ENCODE results near the gene CBLL2.
"Not testable (repeated sequence)": the region's sequence is repeated elsewhere in the genome, so short reads cannot be mapped to it uniquely, and the experiment has no call there.

Gene CBLL2, protein sequence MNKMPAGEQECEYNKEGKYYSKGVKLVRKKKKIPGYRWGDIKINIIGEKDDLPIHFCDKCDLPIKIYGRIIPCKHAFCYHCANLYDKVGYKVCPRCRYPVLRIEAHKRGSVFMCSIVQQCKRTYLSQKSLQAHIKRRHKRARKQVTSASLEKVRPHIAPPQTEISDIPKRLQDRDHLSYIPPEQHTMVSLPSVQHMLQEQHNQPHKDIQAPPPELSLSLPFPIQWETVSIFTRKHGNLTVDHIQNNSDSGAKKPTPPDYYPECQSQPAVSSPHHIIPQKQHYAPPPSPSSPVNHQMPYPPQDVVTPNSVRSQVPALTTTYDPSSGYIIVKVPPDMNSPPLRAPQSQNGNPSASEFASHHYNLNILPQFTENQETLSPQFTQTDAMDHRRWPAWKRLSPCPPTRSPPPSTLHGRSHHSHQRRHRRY

GRCh38 chrX:22272613-22273012 is at the start of gene CBLL2:
CBLL2 (plus strand) TSS chrX:22272913; CDS start chrX:22272992, 79 bp downstream.
- no peak for DNase-seq

DNA sequence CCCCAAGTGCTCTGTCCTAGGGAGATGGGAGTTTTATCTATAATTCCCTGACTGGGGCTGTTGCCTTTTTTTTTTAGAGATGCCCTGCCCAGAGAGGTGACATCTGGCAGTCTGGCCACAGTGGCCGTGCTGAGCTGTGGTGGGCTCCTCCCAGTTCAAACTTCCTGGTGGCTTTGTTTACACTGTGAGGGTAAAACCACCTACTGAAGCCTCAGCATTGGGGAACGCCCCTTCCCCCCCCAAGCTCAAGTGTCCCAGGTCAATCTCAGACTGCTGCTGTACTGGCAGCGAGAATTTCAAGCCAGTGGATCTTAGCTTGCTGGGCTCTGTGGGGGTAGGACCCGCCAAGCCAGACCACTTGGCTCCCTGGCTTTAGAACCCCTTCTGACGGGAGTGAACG is 38.3 kb upstream of the CBLL2 start:
- no peak for DNase-seq

DNA sequence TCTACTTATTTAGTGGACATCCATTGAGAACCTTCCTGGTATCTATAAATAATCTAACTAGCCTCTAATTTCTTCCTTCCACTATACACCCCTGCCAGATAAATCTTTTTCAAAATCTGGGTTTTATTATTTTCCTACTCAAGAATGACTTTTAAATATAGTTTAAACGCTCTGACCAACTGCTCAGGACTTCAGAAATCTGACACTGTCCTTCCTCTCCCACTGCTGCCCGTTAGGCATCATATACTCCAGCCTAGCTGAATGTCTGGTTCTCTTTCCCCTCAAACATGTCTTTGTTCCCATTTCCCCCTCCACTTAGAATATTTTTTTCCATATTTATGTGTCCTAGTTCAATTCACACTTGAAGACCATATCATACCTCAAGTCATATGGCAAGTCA is 35.2 kb upstream of the CBLL2 start:
- DNase-seq: no peak

- DNase-seq: no peak
Measured at GRCh38 chrX:22246620-22247019, 26.1 kb upstream of the CBLL2 start.

- DNase-seq: no peak
Measured at GRCh38 chrX:22247169-22247568, 25.5 kb upstream of the CBLL2 start.

GRCh38 chrX:22248401-22248800 is 24.3 kb upstream of the CBLL2 start:
- DNase-seq: no peak

- DNase-seq: no peak
Measured at GRCh38 chrX:22249371-22249770, 23.3 kb upstream of the CBLL2 start.

GRCh38 chrX:22268706-22269105 is 4.0 kb upstream of the CBLL2 start:
- DNase-seq: no peak

DNA sequence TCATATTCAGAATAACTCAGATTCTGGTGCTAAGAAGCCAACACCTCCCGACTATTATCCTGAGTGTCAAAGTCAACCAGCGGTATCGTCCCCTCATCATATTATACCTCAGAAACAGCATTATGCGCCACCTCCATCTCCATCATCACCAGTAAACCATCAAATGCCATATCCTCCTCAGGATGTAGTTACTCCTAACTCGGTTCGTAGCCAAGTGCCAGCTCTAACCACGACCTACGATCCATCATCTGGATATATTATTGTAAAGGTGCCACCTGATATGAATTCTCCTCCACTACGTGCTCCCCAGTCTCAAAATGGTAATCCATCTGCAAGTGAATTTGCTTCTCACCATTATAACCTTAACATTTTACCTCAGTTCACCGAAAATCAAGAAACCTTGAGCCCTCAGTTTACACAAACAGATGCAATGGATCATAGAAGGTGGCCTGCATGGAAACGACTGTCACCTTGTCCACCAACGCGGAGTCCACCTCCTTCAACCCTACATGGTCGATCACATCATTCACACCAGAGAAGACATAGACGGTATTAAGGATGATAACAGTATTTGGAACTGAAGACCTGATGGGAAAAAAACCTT is 1.1 kb downstream of the CBLL2 start:
- DNase-seq: no peak

GRCh38 chrX:22276781-22277180 is 4.1 kb downstream of the CBLL2 start:
- DNase-seq: no peak

DNA sequence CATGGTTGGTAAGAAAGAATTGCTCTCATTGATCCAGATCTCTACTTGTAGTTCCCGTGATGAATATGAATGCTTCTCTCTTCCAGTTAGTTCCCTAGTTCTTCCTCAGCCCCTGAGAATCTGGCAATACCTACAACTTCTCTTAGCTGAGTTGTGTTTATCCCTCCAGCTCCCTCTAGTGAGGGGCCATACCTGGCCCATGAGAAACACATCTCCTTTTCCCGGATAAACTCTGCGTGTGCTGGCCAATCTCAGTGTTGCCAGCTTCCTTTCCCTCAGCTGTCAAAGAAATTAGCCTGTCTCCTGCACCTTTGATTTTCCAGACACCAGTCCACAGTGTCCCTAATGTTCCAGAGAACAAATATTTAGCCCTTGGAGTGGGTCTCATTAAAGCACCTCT is 5.7 kb downstream of the CBLL2 start:
- DNase-seq: no peak

GRCh38 chrX:22289209-22289608 is 16.5 kb downstream of the CBLL2 start:
- not testable (repeated sequence) for DNase-seq

DNA sequence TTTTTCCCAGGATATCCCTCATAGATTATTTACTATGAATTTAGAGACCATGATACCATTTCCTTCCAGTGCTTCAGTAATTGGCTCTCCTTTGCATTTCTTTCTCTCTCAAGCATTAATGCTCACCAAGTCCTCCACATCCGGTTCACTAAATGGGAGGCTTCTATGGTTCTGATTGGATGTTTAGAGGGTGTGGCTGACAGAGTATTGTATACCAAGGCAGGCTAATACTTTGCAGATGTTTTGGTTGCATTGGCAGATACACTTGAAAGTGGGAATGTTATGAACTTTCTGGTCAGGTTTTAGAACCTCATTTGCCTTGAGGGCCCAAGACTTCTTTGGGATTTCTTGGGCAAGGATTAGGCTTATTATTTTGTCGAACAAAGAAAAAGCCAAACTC is 24.2 kb downstream of the CBLL2 start:
- no peak for DNase-seq

- no peak for DNase-seq
Measured at GRCh38 chrX:22300130-22300529, 27.4 kb downstream of the CBLL2 start.

GRCh38 chrX:22310779-22311178 is 38.1 kb downstream of the CBLL2 start:
- DNase-seq: no peak

DNA sequence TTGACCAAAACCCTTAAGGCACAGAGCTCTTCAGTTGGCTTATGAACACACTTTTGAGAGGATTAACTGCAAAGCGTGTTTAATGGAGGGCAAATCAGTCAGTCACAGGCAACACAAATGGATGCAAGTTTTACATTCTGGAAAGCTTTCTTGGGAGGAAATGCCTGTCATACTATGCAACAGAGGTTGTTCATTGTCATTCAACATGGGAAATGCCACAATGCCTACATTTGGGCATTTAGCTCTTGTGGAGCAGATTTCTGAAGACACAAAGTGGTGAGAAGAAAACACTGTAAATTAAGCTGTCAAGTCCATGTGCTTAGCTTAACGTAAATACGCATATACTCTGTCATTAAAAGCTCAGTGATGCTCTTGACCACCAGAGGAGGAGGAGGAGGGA is 41.1 kb downstream of the CBLL2 start:
- no peak for DNase-seq

DNA sequence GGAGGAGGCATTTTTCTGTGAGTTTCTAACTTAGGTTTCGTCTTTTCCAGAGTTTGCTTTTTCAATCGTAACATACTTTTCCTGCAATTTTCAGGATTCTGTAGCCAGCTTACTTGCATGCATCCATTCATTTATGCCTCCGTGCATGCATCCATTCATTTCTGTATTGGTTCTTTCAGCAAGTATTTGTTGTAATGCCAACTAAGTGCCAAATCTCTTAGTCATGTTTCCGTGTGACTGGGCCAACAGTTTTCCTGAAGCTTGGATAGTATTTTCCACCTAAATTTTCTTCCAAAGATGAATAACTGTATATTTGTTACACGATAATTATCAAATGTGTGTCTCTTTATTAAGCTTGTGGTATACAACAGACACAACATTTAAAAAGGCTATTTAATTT is 41.5 kb downstream of the CBLL2 start:
- no peak for DNase-seq

GRCh38 chrX:22314692-22315091 is 42.0 kb downstream of the CBLL2 start:
- DNase-seq: no peak

GRCh38 chrX:22315151-22315550 is 42.4 kb downstream of the CBLL2 start:
- no peak for DNase-seq

GRCh38 chrX:22320236-22320873 is 47.6 kb downstream of the CBLL2 start:
- no peak for DNase-seq

DNA sequence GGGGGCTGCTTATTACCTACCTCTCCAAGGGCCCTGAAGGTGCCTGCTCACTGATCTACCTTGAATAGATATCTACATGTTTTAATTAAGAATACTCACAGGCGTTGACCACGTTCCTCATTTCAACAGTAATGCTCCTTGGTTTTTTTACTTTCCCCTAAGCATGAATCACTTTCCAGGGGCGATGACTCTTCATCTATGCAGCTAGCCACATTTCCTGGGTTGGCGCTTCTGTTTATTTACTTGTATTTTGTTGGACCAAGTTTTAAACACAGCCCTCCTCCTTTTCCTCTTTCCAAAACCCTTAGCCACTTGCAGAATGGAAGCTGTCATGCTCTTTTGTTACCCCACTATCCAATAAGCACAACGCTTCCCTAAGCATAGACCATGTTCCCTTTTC is 50.8 kb downstream of the CBLL2 start:
- no peak for DNase-seq
